Thoracic aorta (tissue), 2 donors: ENCODE results near the gene TRIO. TPM values are rescaled to one million over a fixed set of nuclear protein-coding genes. Genes with fewer than 3 reads are reported as not detected.

ENCODE experiments used
- ATAC-seq: fragments of 150-250 bp; one replicate; pipeline ENCODE4 v1.8.0; 2017; ENCODE audit warnings: low read depth; ENCODE audit not compliant: insufficient number of reproducible peaks, low FRiP score
- DNase-seq: peaks from one replicate; pipeline ENCODE4 v3.0.0-alpha.2; 2020; ENCODE audit warnings: low spot score
- H3K27ac ChIP-seq, 2 donors: fragments of 200-600 bp; sonication (generic); 1 replicate in 1 of 2; 2 replicates in 1 of 2; pipeline ENCODE4 v1.5.1; 2016; ENCODE audit warnings: mild to moderate bottlenecking in 2 of 2, moderate library complexity in 2 of 2
- H3K27me3 ChIP-seq: fragments of 200-600 bp; sonication (generic); replicated peaks from 2 replicates; pipeline ENCODE4 v1.6.0; 2016; ENCODE audit warnings: mild to moderate bottlenecking; ENCODE audit not compliant: insufficient read depth
- H3K36me3 ChIP-seq: fragments of 200-600 bp; sonication (generic); one replicate; pipeline ENCODE4 v1.5.1; 2016
- H3K4me1 ChIP-seq, 2 donors: fragments of 200-600 bp; sonication (generic); 1 replicate in 1 of 2; 2 replicates in 1 of 2; pipeline versions ENCODE4 v1.5.1 to v1.6.0; 2016; ENCODE audit warnings: low read depth in 2 of 2, mild to moderate bottlenecking in 1 of 2; ENCODE audit not compliant: control insufficient read depth in 1 of 2
- H3K4me3 ChIP-seq: fragments of 200-600 bp; sonication (generic); 2 replicates; pipeline ENCODE4 v1.5.1; 2016; ENCODE audit warnings: mild to moderate bottlenecking
- H3K9me3 ChIP-seq: fragments of 200-600 bp; sonication (generic); 2 replicates; pipeline ENCODE4 v1.5.1; 2016
- total RNA-seq, 2 donors: library from RNA; depleted of rRNA; stranded (reverse); fragments of >200 nt; gene quantifications; one replicate each; pipeline versions ENCODE4 v1.1.0 to v1.2.3, GENCODE V29; 2016
- TF ChIP-seq, protein P1 (sequence below): fragments of 200-600 bp; sonication (generic); IDR thresholded peaks from one replicate; pipeline ENCODE4 v1.5.1; 2019; ENCODE audit warnings: antibody characterized with exemption

Gene TRIO
- total RNA-seq, 2 donors from 2014 or later = 219 to 300 TPM

DNA sequence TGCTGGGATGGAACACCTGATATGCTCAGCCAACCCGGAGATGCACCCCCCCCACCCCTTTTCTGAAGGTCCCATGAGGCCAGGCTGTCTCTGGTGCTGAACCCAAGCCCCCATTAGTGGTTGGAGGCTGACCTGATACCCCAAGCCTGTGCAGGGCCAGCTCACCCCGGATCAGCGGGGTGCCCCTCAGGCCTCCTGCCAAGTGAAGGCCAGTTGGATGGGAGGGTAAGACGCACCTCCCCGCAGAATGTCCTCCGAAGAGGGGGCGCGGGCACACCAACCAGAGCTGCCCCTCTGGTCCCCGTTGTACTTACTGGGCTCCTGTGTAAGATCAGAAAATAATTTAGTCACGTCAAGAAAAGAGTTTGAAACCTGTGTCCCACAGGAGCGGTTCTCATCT lies 361.7 kb downstream of the TRIO start:
- H3K9me3 ChIP-seq = no peaks in the 10 kb centered on the region
- TF ChIP-seq, protein P1, sequence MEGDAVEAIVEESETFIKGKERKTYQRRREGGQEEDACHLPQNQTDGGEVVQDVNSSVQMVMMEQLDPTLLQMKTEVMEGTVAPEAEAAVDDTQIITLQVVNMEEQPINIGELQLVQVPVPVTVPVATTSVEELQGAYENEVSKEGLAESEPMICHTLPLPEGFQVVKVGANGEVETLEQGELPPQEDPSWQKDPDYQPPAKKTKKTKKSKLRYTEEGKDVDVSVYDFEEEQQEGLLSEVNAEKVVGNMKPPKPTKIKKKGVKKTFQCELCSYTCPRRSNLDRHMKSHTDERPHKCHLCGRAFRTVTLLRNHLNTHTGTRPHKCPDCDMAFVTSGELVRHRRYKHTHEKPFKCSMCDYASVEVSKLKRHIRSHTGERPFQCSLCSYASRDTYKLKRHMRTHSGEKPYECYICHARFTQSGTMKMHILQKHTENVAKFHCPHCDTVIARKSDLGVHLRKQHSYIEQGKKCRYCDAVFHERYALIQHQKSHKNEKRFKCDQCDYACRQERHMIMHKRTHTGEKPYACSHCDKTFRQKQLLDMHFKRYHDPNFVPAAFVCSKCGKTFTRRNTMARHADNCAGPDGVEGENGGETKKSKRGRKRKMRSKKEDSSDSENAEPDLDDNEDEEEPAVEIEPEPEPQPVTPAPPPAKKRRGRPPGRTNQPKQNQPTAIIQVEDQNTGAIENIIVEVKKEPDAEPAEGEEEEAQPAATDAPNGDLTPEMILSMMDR = no peak

DNA sequence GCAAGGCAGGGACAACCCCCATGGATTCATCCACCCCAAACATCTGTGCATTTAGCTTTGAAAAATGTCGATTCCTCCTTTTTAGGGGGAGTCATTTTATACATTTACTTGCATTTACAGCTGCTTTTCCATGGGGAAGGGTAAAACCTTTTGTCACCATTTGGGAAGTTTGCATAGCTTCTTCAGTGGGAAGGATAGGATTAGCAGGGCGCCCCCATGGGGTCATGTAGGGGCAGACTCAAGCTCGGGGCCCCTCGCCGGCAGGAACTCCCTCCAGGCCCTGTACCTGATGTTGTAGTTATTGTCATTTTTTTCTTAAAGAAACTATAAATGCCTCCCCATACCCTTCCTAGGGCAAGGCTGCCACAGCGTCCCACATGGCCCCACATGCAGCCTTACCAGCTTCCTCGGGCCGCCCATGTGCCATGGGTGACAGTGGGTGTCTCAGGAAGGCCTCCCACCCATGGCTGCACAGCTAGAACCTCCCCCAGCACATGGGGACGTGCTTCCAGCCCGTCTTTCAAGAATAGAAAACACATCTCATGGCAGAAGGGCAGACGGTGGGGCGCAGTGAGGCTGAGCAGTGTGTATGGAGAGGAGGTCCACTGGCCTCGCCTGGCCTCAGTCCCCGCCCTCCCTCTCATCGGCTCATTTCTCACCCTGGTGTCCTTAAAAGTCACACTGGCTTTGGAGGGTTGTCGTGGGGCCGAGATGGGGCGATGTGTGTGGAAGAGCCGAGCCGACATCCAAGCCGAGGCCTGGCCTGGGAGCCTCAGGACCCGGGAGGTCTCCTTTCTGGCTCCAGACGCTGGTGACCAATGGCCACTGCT lies 362.4 kb downstream of the TRIO start:
- DNase-seq (no peak), ATAC-seq (no peak)
- Histone ChIP-seq H3K27ac (no peak overlapping the region), H3K36me3 (peaks cover 50% of the 10 kb centered on the region), H3K9me3 (no peaks in the 10 kb centered on the region), H3K27me3 (no peaks in the 10 kb centered on the region), H3K4me1 (no peaks in the 10 kb centered on the region), H3K4me3 (no peak overlapping the region)
- TF ChIP-seq, protein P1 = no peak

More for the DNA sequence above, 361.7 kb downstream of the TRIO start:
- no peak for DNase-seq
- no peak overlapping the region for H3K27ac ChIP-seq
- H3K27me3 ChIP-seq = no peaks in the 10 kb centered on the region
- H3K36me3 ChIP-seq = peaks cover 54% of the 10 kb centered on the region
- ATAC-seq = no peak
- no peak overlapping the region for H3K4me3 ChIP-seq
- no peaks in the 10 kb centered on the region for H3K4me1 ChIP-seq

DNA sequence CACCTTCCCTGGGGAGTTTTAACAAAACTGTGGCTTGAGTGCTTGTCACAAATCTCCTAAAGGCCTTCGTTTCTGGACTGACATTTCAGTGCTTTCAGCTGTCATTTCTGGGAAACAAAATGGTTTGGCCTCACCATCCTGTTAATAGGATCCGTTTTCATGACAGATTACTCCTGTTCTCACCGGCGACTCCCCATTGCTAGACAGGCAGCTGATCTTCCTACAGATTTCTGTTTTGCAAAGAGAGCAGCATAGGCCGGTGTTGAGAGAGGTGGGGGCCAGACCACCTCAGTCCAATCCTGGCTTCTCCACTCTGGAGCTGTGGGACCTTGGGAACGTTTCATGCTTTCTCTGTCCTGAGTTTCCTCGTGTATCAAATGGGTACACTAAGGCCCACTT lies 363.0 kb downstream of the TRIO start:
- ATAC-seq = no peak
- Histone ChIP-seq H3K36me3 (peaks cover 49% of the 10 kb centered on the region), H3K27ac (no peak overlapping the region), H3K9me3 (no peaks in the 10 kb centered on the region), H3K4me3 (no peak overlapping the region), H3K27me3 (no peaks in the 10 kb centered on the region), H3K4me1 (no peaks in the 10 kb centered on the region)
- no peak for DNase-seq
- TF ChIP-seq, protein P1 = no peak

DNA sequence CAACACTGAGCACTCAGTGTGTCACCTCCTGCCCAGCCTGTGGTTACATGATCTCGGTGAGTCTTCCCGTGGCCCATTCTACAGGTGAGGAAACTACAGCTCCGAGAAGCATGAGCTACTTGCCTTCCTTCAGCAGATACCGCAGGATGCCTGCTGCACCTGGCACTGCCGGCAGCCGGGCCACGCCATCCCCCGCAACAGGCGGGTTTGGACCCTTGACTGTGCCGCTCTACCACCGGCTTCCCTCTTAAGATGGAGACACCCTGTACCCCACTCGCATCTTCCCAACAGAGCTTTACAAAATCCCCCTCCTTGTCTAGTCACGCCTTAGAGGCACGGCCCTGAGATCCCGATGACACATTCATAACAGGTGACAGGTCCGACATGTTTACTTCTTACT lies 363.5 kb downstream of the TRIO start:
- ATAC-seq (no peak), DNase-seq (no peak)
- no peak overlapping the region for H3K4me3 ChIP-seq
- TF ChIP-seq, protein P1 = no peak
- H3K27ac ChIP-seq = no peak overlapping the region
- H3K9me3 ChIP-seq = no peaks in the 10 kb centered on the region
- no peaks in the 10 kb centered on the region for H3K27me3 ChIP-seq
- H3K36me3 ChIP-seq = peaks cover 49% of the 10 kb centered on the region
- H3K4me1 ChIP-seq = no peaks in the 10 kb centered on the region

DNA sequence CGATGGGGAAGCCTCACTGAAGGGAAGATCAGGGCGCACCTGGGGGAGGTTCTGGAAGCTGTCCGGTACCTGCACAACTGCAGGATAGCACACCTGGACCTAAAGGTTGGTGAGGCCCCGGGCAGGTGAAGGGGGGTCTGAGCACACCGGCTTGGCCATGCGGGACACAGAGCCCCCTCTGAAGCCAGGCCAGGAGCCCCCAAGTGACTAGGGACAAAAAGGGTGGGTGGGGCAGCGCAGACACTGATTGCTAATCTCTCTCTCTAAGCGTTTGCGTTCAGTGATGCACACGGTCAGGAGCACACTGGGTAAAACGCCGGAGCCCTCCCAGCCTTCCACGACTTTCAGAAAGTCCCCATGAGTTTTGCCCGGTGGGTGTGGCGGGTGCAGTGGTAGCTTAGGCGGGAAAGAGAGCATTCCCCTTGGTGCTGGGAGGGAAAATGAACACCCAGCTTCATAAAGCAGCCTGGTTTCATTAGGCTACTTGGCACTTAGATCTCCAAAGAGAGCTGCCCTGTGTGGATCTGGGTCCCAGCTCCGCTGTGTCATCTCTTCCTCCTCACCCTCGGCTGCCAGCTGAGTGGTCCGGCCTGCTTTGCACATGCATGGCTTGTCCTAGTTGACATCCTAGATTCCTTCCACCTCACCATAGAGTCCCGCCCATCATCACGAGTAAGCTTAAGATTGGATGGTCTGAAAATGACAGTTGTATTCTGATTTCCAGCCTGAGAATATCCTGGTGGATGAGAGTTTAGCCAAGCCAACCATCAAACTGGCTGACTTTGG lies 364.2 kb downstream of the TRIO start:
- Histone ChIP-seq H3K27ac (no peak overlapping the region), H3K4me1 (no peaks in the 10 kb centered on the region), H3K36me3 (peaks cover 49% of the 10 kb centered on the region), H3K4me3 (no peak overlapping the region), H3K27me3 (no peaks in the 10 kb centered on the region), H3K9me3 (no peaks in the 10 kb centered on the region)
- DNase-seq (no peak), ATAC-seq (no peak)
- TF ChIP-seq, protein P1 = no peak
